IMR-90 (cell line): ENCODE measurements around the gene GRIA3. TPM values are rescaled to one million over a fixed set of nuclear protein-coding genes. Genes with fewer than 3 reads are reported as not detected.

ENCODE experiments used
- ATAC-seq: fragments of 200-7000 bp; cut with Tn5 transposase; 2 replicates; pipeline ENCODE4 v1.9.1; 2020; ENCODE audit warnings: low read depth, mild to moderate bottlenecking, moderate library complexity
- BruUV-seq: library from RNA; stranded (reverse); fragments of 400-500 nt; replicated peaks from 2 replicates; lab custom pipeline; 2021; lab: Mats Ljungman, UMichigan
- CTCF ChIA-PET: fragments of 300-600 bp; formaldehyde crosslinking; extraction: SDS; loops from one replicate; lab custom pipeline; 2021; ENCODE audit warnings: antibody characterized with exemption; lab: Yijun Ruan, JAX
- POLR2A ChIA-PET: fragments of 300-600 bp; sonication (Branson Sonifier 250); formaldehyde crosslinking; loops from one replicate; lab custom pipeline; 2022; ENCODE audit warnings: antibody characterized with exemption; ENCODE audit not compliant: unreplicated experiment; lab: Charles Lee
- DNase-seq: peaks from one replicate; pipeline ENCODE4 v3.0.0; 2013
- H2AFZ ChIP-seq: replicated peaks from 2 replicates; pipeline ENCODE3; 2013; ENCODE audit warnings: low read length, mild to moderate bottlenecking; ENCODE audit not compliant: poor library complexity
- H2AK5ac ChIP-seq: 2 replicates; pipeline ENCODE4 v1.6.1; 2013; ENCODE audit warnings: low read depth, low read length, inconsistent platforms
- H2AK9ac ChIP-seq: replicated peaks from 2 replicates; pipeline ENCODE3; 2013; ENCODE audit warnings: mild to moderate bottlenecking, low read depth, low read length, moderate library complexity; ENCODE audit not compliant: poor library complexity
- H2BK120ac ChIP-seq: 2 replicates; pipeline ENCODE4 v1.6.1; 2013; ENCODE audit warnings: low read depth, low read length, inconsistent platforms
- H2BK15ac ChIP-seq: 3 replicates; pipeline ENCODE4 v1.6.1; 2013; ENCODE audit warnings: low read depth, low read length, inconsistent platforms
- H2BK20ac ChIP-seq: 2 replicates; pipeline ENCODE4 v1.6.1; 2013; ENCODE audit warnings: low read depth, mild to moderate bottlenecking, inconsistent platforms, low read length, moderate library complexity
- H2BK5ac ChIP-seq: 2 replicates; pipeline ENCODE4 v1.6.1; 2013; ENCODE audit warnings: mild to moderate bottlenecking, low read depth, low read length, inconsistent platforms; ENCODE audit not compliant: poor library complexity, severe bottlenecking
- H3K14ac ChIP-seq: replicated peaks from 2 replicates; pipeline ENCODE4 v1.6.1; 2013; ENCODE audit warnings: low read depth, low read length, inconsistent platforms
- H3K18ac ChIP-seq: 2 replicates; pipeline ENCODE4 v1.6.1; 2013; ENCODE audit warnings: low read depth, low read length, control low read depth
- H3K23ac ChIP-seq: 2 replicates; pipeline ENCODE4 v1.6.1; 2013; ENCODE audit warnings: low read depth, low read length, inconsistent platforms
- H3K27ac ChIP-seq: 2 replicates; pipeline ENCODE4 v1.5.1; 2013; ENCODE audit warnings: mild to moderate bottlenecking, control low read depth, low read length; ENCODE audit not compliant: insufficient read depth
- H3K27me3 ChIP-seq: 2 replicates; pipeline ENCODE4 v1.6.1; 2013; ENCODE audit warnings: low read length; ENCODE audit not compliant: control insufficient read depth, insufficient read depth
- H3K36me3 ChIP-seq: 2 replicates; pipeline ENCODE4 v1.6.1; 2013; ENCODE audit warnings: low read length, mixed read lengths; ENCODE audit not compliant: control insufficient read depth, insufficient read depth
- H3K4ac ChIP-seq: 2 replicates; pipeline ENCODE4 v1.6.1; 2013; ENCODE audit warnings: low read depth, low read length, inconsistent platforms
- H3K4me1 ChIP-seq: 2 replicates; pipeline ENCODE4 v1.6.1; 2013; ENCODE audit warnings: low read length, mixed read lengths; ENCODE audit not compliant: control insufficient read depth, insufficient read depth
- H3K4me2 ChIP-seq: 2 replicates; pipeline ENCODE4 v1.6.1; 2013; ENCODE audit warnings: low read depth, mild to moderate bottlenecking, control low read depth, low read length, moderate library complexity
- H3K4me3 ChIP-seq: 2 replicates; pipeline ENCODE4 v1.5.1; 2013; ENCODE audit warnings: low read depth, mild to moderate bottlenecking, control low read depth, low read length, moderate library complexity; ENCODE audit not compliant: insufficient read depth
- H3K56ac ChIP-seq: 2 replicates; pipeline ENCODE4 v1.6.1; 2013; ENCODE audit warnings: low read length, inconsistent platforms; ENCODE audit not compliant: insufficient read depth; ENCODE audit errors: extremely low read depth
- H3K79me1 ChIP-seq, 2 experiments: 2 replicates each; pipeline ENCODE4 v1.6.1; 2013; ENCODE audit warnings: low read length in 2 of 2, inconsistent platforms in 1 of 2, low read depth in 1 of 2
- H3K9ac ChIP-seq: 2 replicates; pipeline ENCODE4 v1.6.1; 2013; ENCODE audit warnings: low read depth, low read length, control low read depth
- H3K9me1 ChIP-seq: 2 replicates; pipeline ENCODE4 v1.6.1; 2013; ENCODE audit warnings: low read length, inconsistent platforms; ENCODE audit not compliant: insufficient read depth
- H3K9me3 ChIP-seq: 2 replicates; pipeline ENCODE4 v1.6.1; 2013; ENCODE audit warnings: low read length; ENCODE audit not compliant: control insufficient read depth, insufficient read depth
- H4K20me1 ChIP-seq: 2 replicates; pipeline ENCODE4 v1.6.1; 2013; ENCODE audit warnings: low read length, inconsistent platforms; ENCODE audit not compliant: insufficient read depth
- H4K5ac ChIP-seq: 2 replicates; pipeline ENCODE4 v1.6.1; 2013; ENCODE audit warnings: mild to moderate bottlenecking, low read depth, low read length, control low read depth
- H4K8ac ChIP-seq, 2 experiments: 2 replicates each; pipeline ENCODE4 v1.6.1; 2013; ENCODE audit warnings: low read depth in 2 of 2, low read length in 2 of 2, control low read depth in 1 of 2, inconsistent platforms in 1 of 2
- H4K91ac ChIP-seq: 2 replicates; pipeline ENCODE4 v1.6.1; 2013; ENCODE audit warnings: low read depth, low read length, inconsistent platforms; ENCODE audit not compliant: insufficient read depth
- BHLHE40 ChIP-seq: fragments of 150-350 bp; IDR thresholded peaks from 2 replicates; pipeline ENCODE4 v1.6.1; 2016; ENCODE audit warnings: mild to moderate bottlenecking, low read depth, low read length
- CEBPB ChIP-seq: IDR thresholded peaks from 2 replicates; pipeline ENCODE4 v1.6.1; 2012; ENCODE audit warnings: low read depth, low read length, improper control_type of control experiment
- CHD1 ChIP-seq: IDR thresholded peaks from 2 replicates; pipeline ENCODE4 v1.6.1; 2012; ENCODE audit warnings: low read depth, low read length, improper control_type of control experiment
- FOS ChIP-seq: fragments of 150-350 bp; IDR thresholded peaks from 2 replicates; pipeline ENCODE4 v1.6.1; 2016; ENCODE audit warnings: low read depth, low read length
- MAFK ChIP-seq: IDR thresholded peaks from 2 replicates; pipeline ENCODE4 v1.6.1; 2012; ENCODE audit warnings: low read depth, low read length, improper control_type of control experiment
- MAZ ChIP-seq: IDR thresholded peaks from 2 replicates; pipeline ENCODE4 v1.6.1; 2012; ENCODE audit warnings: low read depth, mild to moderate bottlenecking, low read length, improper control_type of control experiment, moderate library complexity, borderline replicate concordance
- NFE2L2 ChIP-seq: fragments of 150-350 bp; IDR thresholded peaks from 2 replicates; pipeline ENCODE4 v1.6.1; 2016; ENCODE audit warnings: low read depth, mild to moderate bottlenecking, low read length
- POLR2A ChIP-seq: IDR thresholded peaks from 2 replicates; pipeline ENCODE4 v1.6.1; 2012; ENCODE audit warnings: mild to moderate bottlenecking, low read depth, low read length
- RAD21 ChIP-seq: IDR thresholded peaks from 2 replicates; pipeline ENCODE4 v1.6.1; 2012; ENCODE audit warnings: low read length, improper control_type of control experiment
- RCOR1 ChIP-seq: IDR thresholded peaks from 2 replicates; pipeline ENCODE4 v1.6.1; 2012; ENCODE audit warnings: mild to moderate bottlenecking, low read length, improper control_type of control experiment; ENCODE audit not compliant: insufficient replicate concordance
- RFX5 ChIP-seq: IDR thresholded peaks from 2 replicates; pipeline ENCODE4 v1.8.0; 2012; ENCODE audit warnings: low read depth, mild to moderate bottlenecking, low read length, moderate library complexity
- SMC3 ChIP-seq: fragments of 150-350 bp; IDR thresholded peaks from 2 replicates; pipeline ENCODE4 v1.6.1; 2016; ENCODE audit warnings: low read depth, mild to moderate bottlenecking, antibody characterized with exemption, low read length, moderate library complexity
- USF2 ChIP-seq: fragments of 150-350 bp; IDR thresholded peaks from 2 replicates; pipeline ENCODE4 v1.6.1; 2017; ENCODE audit warnings: mild to moderate bottlenecking, antibody characterized with exemption, low read length, low read depth
- dilution Hi-C: fragments of 300-500 bp; cut with HindIII; formaldehyde crosslinking; loops from one replicate; pipeline ENCODE4 v1.14.3; 2018; ENCODE audit warnings: low sequenced_read_pairs; ENCODE audit not compliant: unreplicated experiment
- in situ Hi-C: fragments of 300-500 bp; cut with MboI; formaldehyde crosslinking; loops from 3 replicates; pipeline ENCODE4 v1.14.3; 2019; ENCODE audit warnings: low sequenced_read_pairs, inconsistent platforms, mixed read lengths
- intact Hi-C: fragments of 100-400 bp; cut with micrococcal nuclease; formaldehyde crosslinking; loops from 2 replicates; pipeline ENCODE4 v1.10.0; 2022
- polyA plus RNA-seq, 3 experiments: library from polyadenylated mRNA; depleted of rRNA; stranded (reverse); fragments of >200 nt; gene quantifications; 2 replicates each; pipeline ENCODE4 v1.2.3, GENCODE V29; 2012; ENCODE audit warnings: low replicate concordance in 1 of 3
- total RNA-seq: library from RNA; depleted of rRNA; stranded (reverse); fragments of >200 nt; gene quantifications from 2 replicates; pipeline ENCODE4 v1.2.3, GENCODE V29; 2012
- TF ChIP-seq, protein P1 (sequence below): conservative IDR thresholded peaks from 2 replicates; pipeline ENCODE4 v1.5.1; 2012; ENCODE audit warnings: mild to moderate bottlenecking, low read depth, low read length, improper control_type of control experiment
- TF ChIP-seq, protein P2 (sequence below): fragments of 150-350 bp; IDR thresholded peaks from 2 replicates; pipeline ENCODE4 v1.6.1; 2016; ENCODE audit warnings: low read depth, mild to moderate bottlenecking, low read length, moderate library complexity, borderline replicate concordance

GRIA3 gene
- total and polyA plus RNA-seq, 2 of the 4 experiments (the other 2 are of a cell fraction): not detected

DNA sequence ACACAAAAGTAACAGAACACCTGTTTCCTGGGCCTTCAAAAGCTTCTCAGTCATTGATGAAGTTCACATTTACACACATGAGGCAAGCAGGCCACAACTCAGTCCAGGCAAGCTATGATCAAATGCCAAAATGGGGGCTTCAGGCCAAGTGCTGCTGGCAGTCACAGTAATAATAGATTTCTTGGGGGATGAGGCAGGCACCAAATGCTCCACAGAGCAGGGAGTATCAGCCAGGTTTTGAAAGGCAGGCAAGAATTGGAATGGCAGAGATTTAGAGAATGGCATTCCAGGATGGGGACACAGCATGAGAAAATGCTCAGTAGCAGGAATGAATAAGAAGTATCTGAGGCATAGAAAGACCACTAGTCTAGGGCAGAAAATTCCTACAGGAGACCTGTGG lies 52.8 kb downstream of the GRIA3 start:
- H2BK15ac ChIP-seq: no peak overlapping the region
- H3K9ac ChIP-seq: no peak overlapping the region
- BruUV-seq: no TSS peak
- no peaks in the 10 kb centered on the region for H4K20me1 ChIP-seq
- TF ChIP-seq, protein P1, sequence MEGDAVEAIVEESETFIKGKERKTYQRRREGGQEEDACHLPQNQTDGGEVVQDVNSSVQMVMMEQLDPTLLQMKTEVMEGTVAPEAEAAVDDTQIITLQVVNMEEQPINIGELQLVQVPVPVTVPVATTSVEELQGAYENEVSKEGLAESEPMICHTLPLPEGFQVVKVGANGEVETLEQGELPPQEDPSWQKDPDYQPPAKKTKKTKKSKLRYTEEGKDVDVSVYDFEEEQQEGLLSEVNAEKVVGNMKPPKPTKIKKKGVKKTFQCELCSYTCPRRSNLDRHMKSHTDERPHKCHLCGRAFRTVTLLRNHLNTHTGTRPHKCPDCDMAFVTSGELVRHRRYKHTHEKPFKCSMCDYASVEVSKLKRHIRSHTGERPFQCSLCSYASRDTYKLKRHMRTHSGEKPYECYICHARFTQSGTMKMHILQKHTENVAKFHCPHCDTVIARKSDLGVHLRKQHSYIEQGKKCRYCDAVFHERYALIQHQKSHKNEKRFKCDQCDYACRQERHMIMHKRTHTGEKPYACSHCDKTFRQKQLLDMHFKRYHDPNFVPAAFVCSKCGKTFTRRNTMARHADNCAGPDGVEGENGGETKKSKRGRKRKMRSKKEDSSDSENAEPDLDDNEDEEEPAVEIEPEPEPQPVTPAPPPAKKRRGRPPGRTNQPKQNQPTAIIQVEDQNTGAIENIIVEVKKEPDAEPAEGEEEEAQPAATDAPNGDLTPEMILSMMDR: no peak
- TF ChIP-seq POLR2A: no peak
- no peak for TF ChIP-seq NFE2L2
- TF ChIP-seq CHD1: no peak
- TF ChIP-seq RCOR1: no peak
- TF ChIP-seq SMC3: no peak
- no peak for TF ChIP-seq RFX5
- no peak for TF ChIP-seq FOS
- TF ChIP-seq, protein P2, sequence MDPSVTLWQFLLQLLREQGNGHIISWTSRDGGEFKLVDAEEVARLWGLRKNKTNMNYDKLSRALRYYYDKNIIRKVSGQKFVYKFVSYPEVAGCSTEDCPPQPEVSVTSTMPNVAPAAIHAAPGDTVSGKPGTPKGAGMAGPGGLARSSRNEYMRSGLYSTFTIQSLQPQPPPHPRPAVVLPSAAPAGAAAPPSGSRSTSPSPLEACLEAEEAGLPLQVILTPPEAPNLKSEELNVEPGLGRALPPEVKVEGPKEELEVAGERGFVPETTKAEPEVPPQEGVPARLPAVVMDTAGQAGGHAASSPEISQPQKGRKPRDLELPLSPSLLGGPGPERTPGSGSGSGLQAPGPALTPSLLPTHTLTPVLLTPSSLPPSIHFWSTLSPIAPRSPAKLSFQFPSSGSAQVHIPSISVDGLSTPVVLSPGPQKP: no peak
- no peak for TF ChIP-seq CEBPB
- TF ChIP-seq BHLHE40: no peak
- no peak for TF ChIP-seq USF2
- no peak for TF ChIP-seq RAD21
- TF ChIP-seq MAFK: no peak
- no peak for TF ChIP-seq MAZ
- H3K18ac ChIP-seq: no peak overlapping the region
- no peak overlapping the region for H4K91ac ChIP-seq
- no peaks in the 10 kb centered on the region for H3K79me1 ChIP-seq
- no peak overlapping the region for H3K56ac ChIP-seq
- H3K14ac ChIP-seq: no peak overlapping the region
- no peak overlapping the region for H3K27ac ChIP-seq
- no peak overlapping the region for H2BK5ac ChIP-seq
- H4K8ac ChIP-seq: no peak overlapping the region
- no peak for ATAC-seq
- H2AFZ ChIP-seq: no peak overlapping the region
- H3K23ac ChIP-seq: no peak overlapping the region
- H3K4ac ChIP-seq: no peak overlapping the region
- H4K5ac ChIP-seq: no peak overlapping the region
- H3K9me1 ChIP-seq: no peaks in the 10 kb centered on the region
- dilution Hi-C loops: no loop called here
- no peak for DNase-seq
- no peak overlapping the region for H2AK5ac ChIP-seq
- intact Hi-C loops: no loop called here
- H2BK120ac ChIP-seq: no peak overlapping the region
- H3K36me3 ChIP-seq: no peaks in the 10 kb centered on the region
- H3K4me2 ChIP-seq: no peak overlapping the region
- no peaks in the 10 kb centered on the region for H3K9me3 ChIP-seq
- H2BK20ac ChIP-seq: no peak overlapping the region
- H2AK9ac ChIP-seq: no peak overlapping the region
- no peak overlapping the region for H3K4me3 ChIP-seq
- in situ Hi-C loops: no loop called here
- CTCF ChIA-PET: no interaction called here
- H3K27me3 ChIP-seq: no peaks in the 10 kb centered on the region
- no peaks in the 10 kb centered on the region for H3K4me1 ChIP-seq
- POLR2A ChIA-PET: no interaction called here
